Kasumi-1 (cell line): ENCODE measurements around the gene C19orf73.
"Not testable (repeated sequence)": the region's sequence is repeated elsewhere in the genome, so short reads cannot be mapped to it uniquely, and the experiment has no call there.

Experiments used
- DNase-seq, 2 experiments: peaks; one replicate each; lab custom pipeline; 2025; lab: John Stamatoyannopoulos, UW

C19orf73 gene

GRCh38 chr19:49101160-49101559 is 17.8 kb downstream of the C19orf73 start:
- DNase-seq: no peak

DNA sequence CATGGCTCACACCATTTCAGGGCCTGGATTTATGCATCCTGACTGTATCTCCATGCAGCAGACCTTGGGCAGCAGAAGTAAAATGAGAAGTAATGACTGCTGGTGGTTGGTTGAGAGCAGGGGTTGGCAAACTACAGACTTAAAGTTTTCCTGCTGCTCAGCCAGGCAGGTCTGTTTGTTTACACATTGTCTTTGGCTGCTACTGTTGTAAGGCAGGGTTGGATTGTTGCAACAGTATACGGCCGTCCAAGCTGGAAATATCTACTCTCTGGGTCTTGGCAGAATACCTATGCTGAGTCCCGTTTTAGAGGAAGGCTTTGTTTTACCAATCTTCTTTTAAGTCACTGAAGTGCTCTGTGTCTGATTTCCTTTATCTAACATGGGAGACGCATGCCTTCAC is 20.1 kb downstream of the C19orf73 start:
- no peak for DNase-seq

DNA sequence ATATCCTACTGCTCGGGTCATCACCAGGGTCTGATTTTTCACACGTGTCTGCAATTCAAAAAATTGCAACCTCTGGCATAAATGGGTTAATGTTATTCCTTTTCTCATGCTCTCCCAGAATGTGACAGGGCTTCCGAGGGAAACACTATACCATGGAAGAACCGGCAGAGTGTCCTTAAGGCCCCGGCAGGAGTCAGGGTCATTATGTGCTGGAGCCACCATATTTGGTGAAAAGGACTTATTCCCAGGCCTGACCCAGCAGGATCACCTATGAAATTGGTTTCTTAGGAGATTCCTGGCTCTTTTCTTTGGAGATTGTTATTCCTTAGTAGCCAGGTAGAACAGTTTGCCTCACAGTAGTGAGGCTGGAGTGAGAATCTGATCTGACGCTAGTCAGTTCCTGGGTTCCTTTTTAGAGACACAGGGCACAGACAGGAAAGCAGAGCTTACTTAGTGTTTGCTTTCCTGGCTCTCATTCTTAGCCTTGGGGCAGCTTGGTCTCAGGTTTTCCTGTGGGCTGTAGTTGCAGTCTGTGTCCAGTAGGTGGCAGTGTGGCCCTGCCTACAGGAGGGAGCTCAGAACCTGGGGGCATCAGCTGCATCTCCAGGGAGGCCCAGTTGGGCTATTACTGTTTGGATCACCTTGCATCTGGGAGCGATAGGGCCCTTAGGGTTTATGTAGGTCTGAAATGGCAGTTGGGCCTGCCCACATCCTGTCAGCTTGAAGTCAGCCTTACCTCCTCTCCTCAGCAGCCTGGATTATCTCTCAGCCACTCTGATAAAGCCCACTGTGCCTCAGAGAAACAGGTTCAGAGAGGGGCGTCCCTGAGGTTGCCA is 21.3 kb downstream of the C19orf73 start:
- peak; percentile 77 to 81 for DNase-seq

DNA sequence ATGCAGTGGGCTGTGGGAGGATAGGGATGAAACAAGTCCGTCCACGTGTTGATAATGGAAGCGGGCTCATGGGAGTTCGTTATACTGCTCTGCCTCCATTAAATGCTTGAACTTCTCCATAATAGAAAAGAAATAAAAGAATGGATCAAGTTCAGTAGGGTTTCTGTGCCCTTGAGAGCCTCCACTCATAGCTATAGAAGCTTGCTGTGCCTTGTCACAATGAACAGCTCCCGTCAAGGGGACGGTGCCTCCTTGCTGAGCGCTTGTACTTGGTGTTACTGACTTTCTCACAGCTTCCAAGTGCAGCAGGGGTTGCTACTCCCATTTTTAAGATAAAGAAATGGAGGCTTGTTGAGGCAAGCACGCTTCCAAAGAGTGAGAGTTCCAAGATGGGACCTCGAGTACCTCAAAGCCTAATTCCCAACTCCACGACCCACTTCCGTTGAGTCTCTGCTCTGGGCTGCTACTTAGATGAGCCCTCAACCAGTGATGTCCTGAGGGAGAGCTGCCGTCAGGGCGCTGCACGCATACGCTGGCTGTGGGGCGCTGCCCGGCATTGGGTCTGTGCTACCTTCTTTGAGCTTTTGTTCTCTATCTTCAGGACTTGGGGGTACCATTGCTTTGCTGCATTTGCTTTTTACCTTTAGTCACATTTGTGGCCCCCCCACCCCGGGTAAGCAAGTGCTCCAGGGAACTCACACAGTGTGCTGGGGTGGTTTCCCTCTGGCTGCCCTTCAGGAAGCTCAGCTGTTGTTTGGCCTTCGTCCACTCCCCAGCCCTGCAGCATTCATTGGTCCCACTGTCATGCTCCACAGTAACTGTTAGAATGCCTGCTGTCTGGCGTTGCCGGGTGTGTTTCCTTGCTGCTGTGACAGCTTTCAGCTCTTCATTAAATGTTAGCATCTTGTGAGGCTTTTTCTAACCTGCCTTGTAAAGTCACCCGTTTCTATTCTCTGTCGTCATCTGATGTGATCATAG is 24.1 kb downstream of the C19orf73 start:
- DNase-seq: no peak

DNA sequence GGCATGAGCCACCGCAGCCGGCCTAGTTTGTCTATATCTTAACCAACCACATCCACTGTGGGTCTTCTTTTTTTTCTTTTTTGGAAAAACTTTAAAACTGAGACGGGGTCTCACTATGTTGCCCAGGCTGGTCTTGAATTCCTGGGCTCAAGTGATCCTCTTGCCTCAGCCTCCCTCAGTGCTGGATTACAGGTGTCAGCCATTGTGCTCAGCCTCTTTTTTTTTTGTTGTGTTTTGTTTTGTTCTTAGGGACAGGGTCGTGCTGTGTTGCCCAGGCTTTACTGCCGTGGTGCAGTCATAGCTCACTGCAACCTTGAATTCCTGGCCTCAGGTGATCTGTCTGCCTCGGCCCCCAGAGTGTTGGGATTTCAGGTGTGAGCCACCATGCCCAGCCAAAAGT is 26.3 kb downstream of the C19orf73 start:
- no peak for DNase-seq

DNA sequence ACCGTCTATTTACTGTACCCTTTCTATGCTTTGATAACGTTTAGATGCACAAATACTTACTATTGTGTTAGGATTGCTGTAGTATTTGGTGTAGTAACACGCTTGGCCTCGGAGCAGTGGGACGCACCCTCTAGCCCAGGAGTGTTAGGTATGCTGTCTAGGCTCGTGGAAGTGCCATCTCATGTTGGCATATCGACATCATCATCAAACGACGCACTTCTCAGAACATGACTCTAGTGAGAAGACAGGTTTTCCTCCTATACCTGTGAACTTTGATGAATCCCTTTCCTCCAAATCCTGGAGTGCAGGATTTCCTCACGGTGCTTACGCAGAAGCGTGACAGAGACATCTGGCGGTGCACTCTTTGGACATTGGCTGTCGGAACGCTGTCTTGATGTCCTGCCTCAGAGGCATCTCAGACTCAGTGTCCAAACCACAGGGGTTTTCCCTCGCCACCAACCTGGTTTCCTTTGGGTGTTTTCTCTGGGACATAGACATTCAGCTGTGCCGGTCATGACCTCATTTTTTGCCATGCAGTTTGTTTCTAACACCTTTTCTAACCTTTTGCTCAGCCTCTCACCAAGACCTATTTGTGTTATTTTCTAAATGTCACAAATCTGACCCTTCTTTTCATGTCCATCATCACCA is 27.4 kb downstream of the C19orf73 start:
- DNase-seq: no peak

DNA sequence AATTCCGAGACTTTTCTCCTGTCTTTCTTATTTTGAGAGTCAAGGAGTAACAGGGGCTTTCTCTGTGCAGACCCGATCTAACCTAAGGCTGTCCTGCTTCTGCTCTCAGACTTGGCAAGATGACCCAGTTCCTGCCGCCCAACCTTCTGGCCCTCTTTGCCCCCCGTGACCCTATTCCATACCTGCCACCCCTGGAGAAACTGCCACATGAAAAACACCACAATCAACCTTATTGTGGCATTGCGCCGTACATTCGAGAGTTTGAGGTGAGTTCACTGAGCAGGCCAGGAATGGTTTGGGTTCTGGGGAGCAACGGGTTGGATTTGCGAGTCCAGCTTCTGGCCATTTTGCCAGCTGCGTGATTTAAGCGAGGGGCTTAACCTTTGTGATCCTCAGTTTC is 32.6 kb downstream of the C19orf73 start:
- no peak for DNase-seq

GRCh38 chr19:49085868-49086232 is 33.1 kb downstream of the C19orf73 start:
- DNase-seq: peak in 1 of 2 experiments; percentile 42

GRCh38 chr19:49085020-49085867 is 33.7 kb downstream of the C19orf73 start, which contains the start of gene SNRNP70:
Gene SNRNP70, plus strand, starts transcription at chr19:49085451. Its CDS starts 964 bp downstream, at chr19:49086415.
- DNase-seq: peak; percentile 98 to 99

DNA sequence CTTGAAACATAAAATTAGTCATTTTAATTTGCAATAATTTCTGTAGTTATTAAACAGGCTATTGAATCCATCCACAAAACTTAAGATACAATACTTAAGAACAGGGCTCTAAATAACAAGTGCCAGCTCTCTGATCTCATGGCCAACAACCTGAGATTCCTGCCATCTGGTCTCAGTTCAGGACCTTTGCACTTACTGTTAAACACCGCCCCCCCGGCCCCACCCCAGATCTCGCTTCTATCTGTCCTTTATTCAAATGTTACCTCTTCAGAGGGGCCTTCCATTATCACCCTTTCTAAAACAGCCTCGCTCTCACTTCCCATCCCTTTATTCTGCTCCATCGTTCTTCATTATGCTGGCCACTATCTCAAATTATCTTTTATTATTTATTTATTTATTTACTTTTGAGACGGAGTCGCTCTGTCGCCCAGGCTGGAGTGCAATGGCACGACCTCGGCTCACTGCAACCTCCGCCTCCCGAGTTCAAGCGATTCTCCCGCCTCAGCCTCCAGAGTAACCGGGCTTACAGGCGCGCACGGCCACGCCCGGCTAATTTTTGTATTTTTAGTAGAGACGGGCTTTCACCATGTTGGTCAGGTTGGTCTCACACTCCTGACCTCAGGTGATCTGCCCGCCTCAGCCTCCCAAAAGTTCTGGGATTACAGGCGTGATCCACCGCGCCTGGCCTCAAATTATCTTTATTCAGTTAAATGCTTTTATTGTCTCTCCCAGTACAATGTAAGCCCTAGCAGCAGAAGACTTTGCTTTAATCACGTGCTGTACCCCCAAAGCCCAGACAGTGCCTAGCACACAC is 34.5 kb downstream of the C19orf73 start:
- DNase-seq: no peak

GRCh38 chr19:49081273-49081672 is 37.7 kb downstream of the C19orf73 start:
- no peak for DNase-seq

- DNase-seq: no peak
Observed at GRCh38 chr19:49080392-49080791, 38.6 kb downstream of the C19orf73 start.

- not testable (repeated sequence) for DNase-seq
Observed at GRCh38 chr19:49074869-49075268, 44.1 kb downstream of the C19orf73 start.

DNA sequence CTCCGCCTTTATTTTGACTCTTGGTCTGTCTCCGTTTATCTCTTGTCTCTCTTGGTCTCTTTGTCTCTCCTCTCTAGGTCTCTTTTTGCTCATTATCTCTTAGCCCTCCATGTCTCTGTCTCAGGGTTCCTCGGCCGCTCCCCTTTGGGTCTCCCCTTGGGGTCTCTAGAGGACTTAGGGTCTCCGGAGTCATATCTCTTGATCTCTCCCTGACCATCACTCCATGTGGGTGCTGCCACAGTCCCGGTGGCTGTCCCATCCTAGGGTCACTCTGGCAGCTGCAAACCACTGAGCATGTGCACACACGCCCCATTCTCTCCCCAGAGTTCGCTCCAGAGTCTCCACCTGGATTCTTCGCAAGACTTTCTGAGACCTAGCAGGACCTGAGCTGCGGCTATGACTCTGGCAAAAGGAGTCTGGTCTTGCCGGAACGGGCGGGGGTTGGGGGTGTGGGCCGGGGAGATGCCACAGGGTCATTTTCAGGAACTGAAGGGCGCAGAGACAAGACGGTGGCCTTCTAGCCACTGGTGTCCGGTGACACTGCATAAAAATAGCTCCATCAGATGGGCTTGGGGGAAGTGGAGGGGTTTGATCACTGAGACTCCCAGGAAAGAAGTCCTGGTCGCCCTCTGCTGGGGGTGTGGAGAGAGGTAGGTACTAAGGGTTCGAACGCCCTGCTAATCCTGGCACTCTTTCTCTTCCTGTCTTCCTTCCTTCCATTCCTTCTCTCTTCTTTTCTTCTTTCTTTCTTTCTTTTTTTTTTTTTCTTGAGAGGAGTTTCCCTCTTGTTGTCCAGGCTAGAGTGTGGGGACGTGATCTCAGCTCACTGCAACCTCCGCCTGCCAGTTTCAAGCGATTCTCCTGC is 45.2 kb downstream of the C19orf73 start:
- DNase-seq: peak; percentile 60 to 78

GRCh38 chr19:49071860-49072547 is 46.9 kb downstream of the C19orf73 start:
- no peak for DNase-seq

- DNase-seq: no peak
Observed at GRCh38 chr19:49070416-49070815, 48.5 kb downstream of the C19orf73 start.

DNA sequence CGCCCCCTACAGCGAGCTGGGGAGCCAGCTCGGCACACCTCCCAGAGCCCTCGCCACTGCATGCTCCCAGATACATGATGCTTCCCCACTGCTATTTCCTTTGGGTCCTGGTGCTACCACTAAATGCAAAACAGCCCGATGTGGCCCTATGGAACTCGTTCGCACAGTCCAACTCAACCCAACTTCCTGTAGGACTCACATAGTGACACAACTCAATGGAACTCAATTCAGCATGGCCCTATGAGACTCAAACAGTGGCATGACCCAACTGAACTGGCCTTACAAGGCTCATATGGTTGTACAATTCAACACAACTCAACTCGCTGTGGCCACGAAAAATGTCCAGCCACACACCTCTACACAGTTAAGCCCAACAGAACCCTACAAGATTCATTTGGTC is 49.9 kb downstream of the C19orf73 start:
- no peak for DNase-seq
